ENCODE results near the gene MAP3K20. TPM values are rescaled to one million over a fixed set of nuclear protein-coding genes. Genes with fewer than 3 reads are reported as not detected.

Gene MAP3K20
- total and polyA plus RNA-seq, 10 donors: 3.2 to 24.1 (median 14.6) TPM

DNA sequence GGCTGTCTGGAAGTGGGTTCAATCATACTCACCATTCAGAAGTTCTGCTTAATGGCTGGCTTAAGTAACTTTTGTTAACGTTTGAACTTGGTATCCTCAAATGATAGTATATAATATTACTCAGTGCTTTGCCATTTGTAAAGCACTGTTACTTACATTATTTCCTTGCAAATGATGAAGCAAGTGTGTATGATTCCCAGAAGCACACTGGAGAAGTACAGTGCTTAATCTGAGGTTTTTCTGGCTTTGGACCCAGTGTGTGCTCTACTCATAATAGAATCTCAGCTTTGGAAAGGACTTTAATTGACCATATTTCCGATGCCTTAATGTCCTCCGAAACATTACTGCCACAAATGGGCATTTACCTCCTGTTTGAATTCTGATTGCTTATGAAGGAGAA lies 63.3 kb downstream of the MAP3K20 start:
- Histone ChIP-seq H3K4me1 (peaks cover 0 to 38% (median 13%) of the 10 kb centered on the region in 6 donors), H3K27me3 (replicated peaks in 1 of 7) (no peaks in the 10 kb centered on the region), H3K36me3 (no peaks in the 10 kb centered on the region), H3K9me3 (peaks cover 0 to 5% (median 0%) of the 10 kb centered on the region in 8 donors), H3K4me3 (no peak overlapping the region), H3K27ac (no peak overlapping the region)
- no peak for TF ChIP-seq POLR2AphosphoS5 (IDR thresholded peaks at IDR 0.05)
- intact Hi-C loops (cut with DNase I; ENCODE audit: low total_unique reads): no loop called here
- WGBS, 5 donors: 90 to 98% (median 94%) methylated on average over 3 of the region's 3 CpGs
- DNase-seq: no peak

- TF ChIP-seq POLR2AphosphoS5 (IDR thresholded peaks at IDR 0.05) (no peak), POLR2A (IDR thresholded peaks at IDR 0.05) (no peak)
- TF ChIP-seq, protein P1, sequence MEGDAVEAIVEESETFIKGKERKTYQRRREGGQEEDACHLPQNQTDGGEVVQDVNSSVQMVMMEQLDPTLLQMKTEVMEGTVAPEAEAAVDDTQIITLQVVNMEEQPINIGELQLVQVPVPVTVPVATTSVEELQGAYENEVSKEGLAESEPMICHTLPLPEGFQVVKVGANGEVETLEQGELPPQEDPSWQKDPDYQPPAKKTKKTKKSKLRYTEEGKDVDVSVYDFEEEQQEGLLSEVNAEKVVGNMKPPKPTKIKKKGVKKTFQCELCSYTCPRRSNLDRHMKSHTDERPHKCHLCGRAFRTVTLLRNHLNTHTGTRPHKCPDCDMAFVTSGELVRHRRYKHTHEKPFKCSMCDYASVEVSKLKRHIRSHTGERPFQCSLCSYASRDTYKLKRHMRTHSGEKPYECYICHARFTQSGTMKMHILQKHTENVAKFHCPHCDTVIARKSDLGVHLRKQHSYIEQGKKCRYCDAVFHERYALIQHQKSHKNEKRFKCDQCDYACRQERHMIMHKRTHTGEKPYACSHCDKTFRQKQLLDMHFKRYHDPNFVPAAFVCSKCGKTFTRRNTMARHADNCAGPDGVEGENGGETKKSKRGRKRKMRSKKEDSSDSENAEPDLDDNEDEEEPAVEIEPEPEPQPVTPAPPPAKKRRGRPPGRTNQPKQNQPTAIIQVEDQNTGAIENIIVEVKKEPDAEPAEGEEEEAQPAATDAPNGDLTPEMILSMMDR (IDR thresholded peaks at IDR 0.05 in 8 of 11, conservative IDR thresholded peaks at IDR 0.05 in 3 of 11): no peak
- no peak for DNase-seq
- intact Hi-C loops (cut with DNase I; ENCODE audit: low total_unique reads): no loop called here
- H3K9me3 ChIP-seq: peaks cover 0 to 5% (median 0%) of the 10 kb centered on the region in 8 donors
- no peak overlapping the region for H3K4me3 ChIP-seq
- H3K4me1 ChIP-seq: peaks cover 0 to 15% (median 8%) of the 10 kb centered on the region in 6 donors
- no peak overlapping the region for H3K27ac ChIP-seq
- no peaks in the 10 kb centered on the region for H3K27me3 ChIP-seq (replicated peaks in 1 of 7)
- H3K36me3 ChIP-seq: no peaks in the 10 kb centered on the region
Observed at GRCh38 chr2:173141666-173142065, 66.0 kb downstream of the MAP3K20 start.

DNA sequence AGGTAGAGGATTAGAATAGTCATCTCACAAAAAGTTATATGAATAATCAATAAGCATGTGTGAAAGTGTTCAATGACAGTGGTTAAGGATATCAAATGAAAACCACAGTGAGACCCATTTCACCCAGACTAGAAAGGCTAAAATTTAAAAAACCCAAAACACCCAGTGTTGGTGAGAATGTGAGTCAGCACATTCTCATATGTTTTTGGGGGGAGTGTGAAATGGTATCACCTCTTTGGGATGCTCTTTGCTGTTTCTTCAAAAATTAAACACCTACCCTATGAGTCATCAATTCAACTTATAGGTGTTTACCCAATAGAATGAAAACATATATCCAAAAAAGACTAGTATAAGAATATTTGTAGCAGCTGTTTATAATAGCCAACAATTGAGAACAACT lies 69.8 kb downstream of the MAP3K20 start:
- TF ChIP-seq POLR2AphosphoS5 (IDR thresholded peaks at IDR 0.05) (no peak), POLR2A (IDR thresholded peaks at IDR 0.05) (no peak)
- TF ChIP-seq, protein P1 (IDR thresholded peaks at IDR 0.05 in 8 of 11, conservative IDR thresholded peaks at IDR 0.05 in 3 of 11): no peak
- Histone ChIP-seq H3K4me1 (peaks cover 0 to 7% (median 0%) of the 10 kb centered on the region in 6 donors), H3K36me3 (no peaks in the 10 kb centered on the region), H3K27ac (no peak overlapping the region), H3K27me3 (replicated peaks in 1 of 7) (no peaks in the 10 kb centered on the region), H3K4me3 (no peak overlapping the region), H3K9me3 (peaks cover 0 to 5% (median 0%) of the 10 kb centered on the region in 8 donors)
- intact Hi-C loops (cut with DNase I; ENCODE audit: low total_unique reads): no loop called here
- no peak for DNase-seq

- 62 to 75% (median 68%) methylated on average over 3 of the region's 3 CpGs for WGBS, 5 donors
- H3K9me3 ChIP-seq: peaks cover 0 to 5% (median 0%) of the 10 kb centered on the region in 8 donors
- no peak overlapping the region for H3K27ac ChIP-seq
- no peaks in the 10 kb centered on the region for H3K27me3 ChIP-seq (replicated peaks in 1 of 7)
- no peak overlapping the region for H3K4me3 ChIP-seq
- intact Hi-C loops (cut with DNase I; ENCODE audit: low total_unique reads): no loop called here
- H3K4me1 ChIP-seq: peaks cover 0 to 16% (median 0%) of the 10 kb centered on the region in 6 donors
- TF ChIP-seq POLR2AphosphoS5 (IDR thresholded peaks at IDR 0.05): no peak
- TF ChIP-seq POLR2A (IDR thresholded peaks at IDR 0.05): no peak
- TF ChIP-seq, protein P1 (IDR thresholded peaks at IDR 0.05 in 8 of 11, conservative IDR thresholded peaks at IDR 0.05 in 3 of 11): no peak
- no peak for DNase-seq
- no peaks in the 10 kb centered on the region for H3K36me3 ChIP-seq
Observed at GRCh38 chr2:173146590-173146989, 70.9 kb downstream of the MAP3K20 start.

GRCh38 chr2:173148520-173148919 lies 72.9 kb downstream of the MAP3K20 start:
- H3K27ac ChIP-seq: no peak overlapping the region
- H3K27me3 ChIP-seq (replicated peaks in 1 of 7): no peaks in the 10 kb centered on the region
- TF ChIP-seq, protein P1 (IDR thresholded peaks at IDR 0.05 in 8 of 11, conservative IDR thresholded peaks at IDR 0.05 in 3 of 11): no peak
- TF ChIP-seq POLR2AphosphoS5 (IDR thresholded peaks at IDR 0.05) (no peak), POLR2A (IDR thresholded peaks at IDR 0.05) (no peak)
- peaks cover 0 to 25% (median 0%) of the 10 kb centered on the region in 6 donors for H3K4me1 ChIP-seq
- H3K9me3 ChIP-seq: no peaks in the 10 kb centered on the region
- 74 to 93% (median 86%) methylated on average over 4 of the region's 4 CpGs for WGBS, 5 donors
- H3K4me3 ChIP-seq: no peak overlapping the region
- H3K36me3 ChIP-seq: no peaks in the 10 kb centered on the region
- no peak for DNase-seq
- intact Hi-C loops (cut with DNase I; ENCODE audit: low total_unique reads): no loop called here
